NB4 (cell line): ENCODE measurements around the gene LDLRAD2.

Source experiments
- DNase-seq: peaks from one replicate; pipeline ENCODE4 v3.0.0; 2010; ENCODE audit warnings: low read depth
- H3K4me3 ChIP-seq: one replicate; pipeline ENCODE4 v1.5.1; 2011; ENCODE audit warnings: mild to moderate bottlenecking, low read depth, low read length, moderate library complexity
- MYC ChIP-seq: IDR thresholded peaks from 2 replicates; pipeline ENCODE4 v1.6.1; 2011; ENCODE audit warnings: low read depth, low read length
- POLR2A ChIP-seq: IDR thresholded peaks from 2 replicates; pipeline ENCODE4 v1.6.1; 2011; ENCODE audit warnings: mild to moderate bottlenecking; ENCODE audit not compliant: insufficient read length; ENCODE audit errors: extremely low read depth
- TF ChIP-seq, protein P1 (sequence below): IDR thresholded peaks from one replicate; pipeline ENCODE4 v1.5.1; 2012; ENCODE audit warnings: low read depth, low read length
- TF ChIP-seq, protein P2 (sequence below): IDR thresholded peaks from 2 replicates; pipeline ENCODE4 v1.6.1; 2011; ENCODE audit warnings: low read depth, low read length

Gene LDLRAD2

DNA sequence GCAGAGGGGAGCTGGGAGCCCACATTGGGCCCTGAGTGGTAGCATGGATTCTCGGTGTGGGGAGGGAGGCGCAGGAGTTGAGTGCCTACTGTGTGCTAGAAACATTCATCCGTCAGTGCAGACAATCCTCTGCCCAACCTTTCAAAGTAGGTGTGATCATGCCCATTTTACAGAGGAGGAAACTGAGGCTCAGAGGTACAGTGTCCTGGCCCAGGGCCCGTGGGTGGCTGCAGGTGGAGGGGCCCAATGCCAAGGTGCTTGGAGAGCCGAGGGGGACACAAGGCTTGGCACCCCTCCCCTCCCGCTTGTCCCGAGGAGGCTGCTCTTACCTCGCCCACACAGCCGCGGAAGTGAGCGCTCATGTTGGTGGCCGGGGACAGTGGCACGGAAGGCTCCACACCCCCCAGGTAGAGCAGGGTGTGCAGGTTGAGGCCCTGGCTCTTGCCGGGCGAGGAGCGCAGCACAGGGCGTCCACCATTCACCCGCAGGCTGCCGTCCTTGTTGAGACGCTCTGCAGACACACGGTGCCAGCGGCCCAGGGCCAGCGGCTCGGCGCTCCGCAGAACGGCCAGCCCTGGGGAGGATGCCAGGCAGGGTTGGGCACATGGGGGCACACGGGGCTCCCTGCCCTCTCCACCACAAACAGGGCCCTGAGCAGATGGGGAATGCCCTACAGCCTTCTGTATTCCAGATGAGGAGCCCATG, 16.6 kb downstream of the LDLRAD2 start:
- no peak overlapping the region for H3K4me3 ChIP-seq
- TF ChIP-seq, protein P1, sequence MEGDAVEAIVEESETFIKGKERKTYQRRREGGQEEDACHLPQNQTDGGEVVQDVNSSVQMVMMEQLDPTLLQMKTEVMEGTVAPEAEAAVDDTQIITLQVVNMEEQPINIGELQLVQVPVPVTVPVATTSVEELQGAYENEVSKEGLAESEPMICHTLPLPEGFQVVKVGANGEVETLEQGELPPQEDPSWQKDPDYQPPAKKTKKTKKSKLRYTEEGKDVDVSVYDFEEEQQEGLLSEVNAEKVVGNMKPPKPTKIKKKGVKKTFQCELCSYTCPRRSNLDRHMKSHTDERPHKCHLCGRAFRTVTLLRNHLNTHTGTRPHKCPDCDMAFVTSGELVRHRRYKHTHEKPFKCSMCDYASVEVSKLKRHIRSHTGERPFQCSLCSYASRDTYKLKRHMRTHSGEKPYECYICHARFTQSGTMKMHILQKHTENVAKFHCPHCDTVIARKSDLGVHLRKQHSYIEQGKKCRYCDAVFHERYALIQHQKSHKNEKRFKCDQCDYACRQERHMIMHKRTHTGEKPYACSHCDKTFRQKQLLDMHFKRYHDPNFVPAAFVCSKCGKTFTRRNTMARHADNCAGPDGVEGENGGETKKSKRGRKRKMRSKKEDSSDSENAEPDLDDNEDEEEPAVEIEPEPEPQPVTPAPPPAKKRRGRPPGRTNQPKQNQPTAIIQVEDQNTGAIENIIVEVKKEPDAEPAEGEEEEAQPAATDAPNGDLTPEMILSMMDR, result no peak
- TF ChIP-seq, protein P2, sequence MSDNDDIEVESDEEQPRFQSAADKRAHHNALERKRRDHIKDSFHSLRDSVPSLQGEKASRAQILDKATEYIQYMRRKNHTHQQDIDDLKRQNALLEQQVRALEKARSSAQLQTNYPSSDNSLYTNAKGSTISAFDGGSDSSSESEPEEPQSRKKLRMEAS, result no peak
- TF ChIP-seq MYC, result no peak
- no peak for TF ChIP-seq POLR2A
- no peak for DNase-seq

DNA sequence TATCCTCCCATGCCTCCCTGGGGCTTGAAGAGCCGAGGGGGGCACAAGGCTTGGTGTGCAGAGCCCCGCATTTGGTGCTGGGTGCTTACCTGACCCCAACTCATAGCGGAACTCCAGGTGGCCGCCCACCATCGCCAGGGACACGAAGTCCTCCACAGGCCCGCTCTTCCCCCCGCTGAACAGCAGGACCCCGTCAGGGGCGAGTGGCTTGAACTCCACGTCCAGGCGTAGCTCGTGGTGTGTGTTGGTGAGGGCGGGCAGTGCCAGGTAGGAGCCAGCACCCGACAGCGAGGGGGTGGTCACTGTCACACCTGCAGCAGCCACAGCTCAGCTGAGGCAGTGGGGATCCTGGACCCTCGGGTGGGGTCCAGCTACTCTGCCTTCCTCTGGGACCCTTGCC, 17.2 kb downstream of the LDLRAD2 start:
- H3K4me3 ChIP-seq, result no peak overlapping the region
- no peak for DNase-seq
- TF ChIP-seq, protein P2, result no peak
- TF ChIP-seq POLR2A (no peak), MYC (no peak)
- TF ChIP-seq, protein P1, result no peak

DNA sequence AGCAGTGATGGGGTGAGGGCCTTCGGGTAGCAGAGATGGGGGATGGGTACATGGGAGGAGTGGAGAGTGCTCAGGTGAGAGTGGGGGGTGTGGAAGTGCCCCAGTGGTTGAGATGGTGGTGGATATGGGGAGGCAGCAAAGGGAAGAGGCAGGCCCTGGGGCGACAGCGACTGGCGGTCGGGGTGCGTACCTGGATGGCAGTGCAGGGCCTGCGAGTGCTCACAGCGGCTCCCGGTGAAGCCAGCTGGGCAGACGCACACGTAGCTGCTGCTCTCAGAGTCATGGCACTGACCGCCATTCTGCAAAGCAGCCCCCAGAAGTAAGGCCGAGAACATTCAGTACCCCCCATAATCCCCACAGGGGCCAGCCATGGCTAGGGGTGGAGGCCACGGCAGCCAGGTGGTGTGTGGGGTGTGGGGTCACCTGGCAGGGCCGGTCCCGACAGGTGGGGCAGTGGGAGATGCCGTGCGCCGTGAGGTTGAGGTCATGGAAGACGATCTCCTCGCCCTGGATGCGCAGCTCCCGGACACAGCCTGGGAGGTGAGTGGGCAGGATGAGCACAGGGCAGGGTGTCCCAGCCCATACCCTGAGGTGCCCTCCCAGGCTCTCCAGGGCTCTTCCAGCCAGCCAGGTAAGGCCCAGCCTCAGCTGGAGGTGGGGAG, 18.9 kb downstream of the LDLRAD2 start:
- H3K4me3 ChIP-seq, result no peak overlapping the region
- DNase-seq, result no peak
- TF ChIP-seq, protein P2, result no peak
- TF ChIP-seq POLR2A (no peak), MYC (no peak)
- TF ChIP-seq, protein P1, result no peak

DNA sequence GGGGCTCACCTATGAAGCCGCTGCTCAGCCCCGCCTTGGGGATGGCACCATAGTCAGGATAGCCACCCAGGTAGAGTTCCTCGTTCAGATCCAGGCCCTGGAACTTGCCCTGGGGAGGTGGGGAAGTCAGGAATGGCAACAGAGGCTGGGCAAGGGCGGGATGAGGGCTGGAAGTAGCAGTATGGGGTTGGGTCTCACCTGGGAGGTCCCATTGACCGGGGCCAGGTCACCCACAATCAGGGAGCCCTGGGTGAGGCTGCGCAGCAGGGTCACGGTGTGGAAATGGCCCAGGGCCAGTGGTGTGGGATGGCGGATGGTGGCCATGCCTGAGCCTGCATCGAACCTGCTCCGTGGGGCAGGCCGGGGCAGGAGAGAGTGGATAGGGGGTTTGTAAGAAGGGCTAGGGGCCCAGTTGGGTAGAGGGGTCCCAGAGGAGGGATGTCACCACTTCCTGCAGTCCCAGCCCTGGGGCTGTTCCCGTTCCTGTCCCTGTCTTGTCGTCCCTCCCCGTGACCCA, 19.4 kb downstream of the LDLRAD2 start:
- no peak for DNase-seq
- TF ChIP-seq, protein P2, result no peak
- no peak overlapping the region for H3K4me3 ChIP-seq

DNA sequence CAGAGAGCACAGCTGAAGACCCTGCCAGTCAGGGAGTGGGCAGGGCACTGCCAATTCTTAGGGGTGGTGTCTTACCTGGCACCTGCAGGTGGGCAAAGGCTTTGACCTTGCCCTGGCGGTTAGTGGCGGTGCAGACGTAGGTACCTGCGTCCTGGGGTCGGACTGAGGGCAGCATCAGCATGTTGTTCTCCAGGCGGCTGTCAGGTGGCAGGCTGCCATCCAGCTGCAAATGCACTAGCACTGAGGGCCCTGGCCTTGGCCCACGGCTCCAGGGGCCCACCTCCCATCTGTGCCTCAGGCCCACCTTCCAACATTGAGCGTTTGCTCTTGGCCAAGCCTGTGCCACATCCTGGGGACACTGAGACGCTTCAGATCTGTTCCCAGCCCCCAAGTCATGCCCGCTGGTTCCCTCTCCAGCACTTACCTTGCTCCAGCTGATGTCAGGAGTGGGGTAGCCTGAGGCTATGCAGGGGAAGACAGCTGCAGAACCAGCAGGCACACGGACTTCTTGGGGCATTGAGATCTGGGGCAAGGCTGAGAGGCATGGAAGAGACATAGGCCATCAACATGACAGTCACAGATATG, 21.4 kb downstream of the LDLRAD2 start:
- DNase-seq, result no peak
- TF ChIP-seq MYC, result no peak
- no peak overlapping the region for H3K4me3 ChIP-seq

DNA sequence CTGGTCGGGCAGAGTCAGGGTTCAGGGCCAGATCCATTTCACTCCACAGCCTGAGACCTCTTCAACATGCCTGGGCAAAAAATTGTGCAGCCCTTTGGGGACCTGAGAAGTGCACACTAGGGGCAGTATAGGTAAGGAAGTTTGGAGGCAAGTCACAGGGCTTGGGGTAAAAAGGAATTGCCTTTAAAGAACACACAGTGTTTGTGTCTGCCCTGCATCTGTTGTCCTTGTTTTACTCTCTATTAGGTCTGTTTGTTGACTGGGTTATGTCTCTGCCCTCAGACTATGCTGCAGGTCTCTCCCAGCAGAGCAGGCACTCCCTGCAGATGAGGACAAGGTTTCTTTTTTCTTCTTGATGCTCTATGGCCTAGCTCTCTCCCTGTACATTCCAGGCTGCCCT, 22.0 kb downstream of the LDLRAD2 start:
- DNase-seq, result no peak
- H3K4me3 ChIP-seq, result no peak overlapping the region
- TF ChIP-seq, protein P1, result peak; percentile 10
- TF ChIP-seq POLR2A (no peak), MYC (no peak)
- TF ChIP-seq, protein P2, result no peak
